SIG-M5 (cell line): ENCODE data around the gene STUM.
"Not testable (repeated sequence)": the region's sequence is repeated elsewhere in the genome, so short reads cannot be mapped to it uniquely, and the experiment has no call there.

ENCODE experiments used
- DNase-seq: peaks from one replicate; lab custom pipeline; 2025; lab: John Stamatoyannopoulos, UW

STUM gene

DNA sequence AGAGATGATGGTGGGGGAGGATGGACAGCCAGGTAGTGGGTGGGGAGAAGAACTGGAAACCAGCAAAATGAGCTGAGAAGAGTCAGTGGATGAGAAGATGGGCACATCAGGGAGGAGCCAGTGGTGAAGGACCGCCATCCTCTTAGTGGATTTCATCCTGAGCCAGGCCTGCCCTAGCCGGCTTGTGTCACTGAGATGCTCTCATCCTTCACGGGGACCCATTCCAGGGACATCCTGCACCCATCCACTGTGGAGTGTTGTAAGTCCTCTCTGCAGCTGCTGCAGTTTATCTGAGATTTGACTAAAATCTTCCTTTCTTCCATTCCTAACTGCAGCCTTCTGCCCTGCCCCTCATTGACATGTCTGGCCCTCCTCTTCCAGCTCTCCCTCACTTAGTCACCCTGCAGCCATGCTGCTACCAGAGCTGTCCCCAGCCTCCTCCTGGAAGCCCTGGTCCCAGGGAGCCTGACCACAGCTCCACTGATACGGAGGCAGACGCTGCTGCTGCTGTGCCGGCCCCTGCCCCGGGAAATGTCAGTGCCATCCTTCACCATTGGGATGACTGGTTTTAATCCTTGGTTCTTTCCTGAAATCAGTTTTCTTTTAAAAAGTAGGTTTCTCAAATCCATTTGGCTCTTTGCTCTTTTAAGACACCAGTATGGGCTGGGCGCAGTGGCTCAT, 33.2 kb downstream of the STUM start:
- DNase-seq: no peak

DNA sequence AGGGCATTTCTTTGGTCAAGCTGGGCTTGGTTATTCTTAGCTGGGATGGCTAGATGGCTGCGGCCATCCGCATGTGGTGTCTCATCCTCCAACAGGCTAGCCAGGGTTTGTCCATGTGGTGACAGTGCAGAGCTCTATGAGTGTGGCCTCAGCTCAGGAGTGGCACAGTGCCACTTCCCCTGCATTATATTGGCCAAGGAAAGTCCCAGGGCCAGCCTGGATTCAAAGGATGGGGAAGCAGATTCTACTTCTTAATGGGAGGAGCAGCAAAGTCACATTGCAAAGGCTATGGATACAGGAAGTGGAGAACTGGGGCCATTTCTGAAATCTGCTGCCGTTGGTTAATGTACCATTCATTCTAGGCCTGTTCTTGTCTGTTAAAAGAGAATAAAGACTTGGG, 34.4 kb downstream of the STUM start:
- DNase-seq: no peak

DNA sequence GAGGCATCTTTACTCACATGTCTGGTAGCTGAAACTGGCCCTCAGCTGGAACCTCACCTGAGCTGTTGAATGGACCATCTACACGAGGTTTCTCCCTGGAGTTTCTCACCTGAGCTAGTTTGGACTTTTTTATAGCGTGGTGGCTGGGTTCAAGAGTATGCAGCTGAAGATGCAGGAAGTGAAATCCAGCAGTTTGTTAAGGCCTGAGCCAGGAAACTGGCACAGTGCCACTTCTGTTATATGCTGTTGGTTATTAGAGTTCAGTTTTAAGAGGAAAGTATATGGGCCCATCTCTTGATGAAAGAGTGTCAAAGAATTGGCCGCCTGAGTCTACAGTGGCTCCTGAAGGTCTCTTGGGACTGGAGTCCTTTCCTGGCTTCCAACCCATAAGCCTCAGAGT, 35.6 kb downstream of the STUM start:
- no peak for DNase-seq

DNA sequence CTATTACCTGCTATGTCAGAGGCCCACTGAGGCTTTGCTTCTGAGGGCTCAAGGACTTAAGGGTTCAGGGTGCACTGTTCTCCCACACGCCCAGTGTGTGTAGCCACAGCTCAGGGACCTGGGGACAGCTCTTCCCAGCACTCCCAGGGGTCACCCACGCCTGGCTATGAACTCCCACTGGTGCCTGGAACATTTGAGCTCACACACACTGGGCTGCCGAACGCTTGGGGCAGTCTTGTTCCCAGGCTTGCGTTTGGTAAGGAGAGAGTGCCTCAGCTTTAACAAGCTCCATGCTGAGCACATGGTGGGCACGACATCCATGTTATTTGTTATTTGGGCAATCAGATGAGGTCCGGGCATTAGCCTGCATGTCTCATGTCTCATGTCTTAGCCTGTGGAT, 37.6 kb downstream of the STUM start:
- no peak for DNase-seq

- no peak for DNase-seq
Measured at GRCh38 chr1:226586650-226587422, 38.3 kb downstream of the STUM start.

DNA sequence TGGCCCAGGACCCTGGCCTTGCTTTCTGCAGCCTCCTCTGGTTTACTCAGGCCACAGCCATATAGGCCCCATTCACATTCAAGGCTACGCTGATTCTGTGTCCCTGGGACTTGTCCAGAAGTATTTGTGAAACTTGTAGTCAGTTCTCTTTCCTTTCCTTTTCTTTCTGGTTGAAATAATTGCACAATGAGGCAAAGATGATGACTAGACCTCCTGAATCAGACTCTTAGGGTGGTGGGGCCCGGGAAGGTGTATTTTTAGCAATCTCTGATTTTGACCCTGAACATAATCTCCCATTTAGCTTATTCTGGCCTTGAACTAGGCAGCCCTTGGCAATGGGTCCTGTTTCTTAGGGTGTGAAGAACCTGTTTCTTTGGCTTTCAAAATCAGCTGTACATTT, 39.9 kb downstream of the STUM start:
- no peak for DNase-seq

- no peak for DNase-seq
Measured at GRCh38 chr1:226589008-226589733, 40.6 kb downstream of the STUM start.

DNA sequence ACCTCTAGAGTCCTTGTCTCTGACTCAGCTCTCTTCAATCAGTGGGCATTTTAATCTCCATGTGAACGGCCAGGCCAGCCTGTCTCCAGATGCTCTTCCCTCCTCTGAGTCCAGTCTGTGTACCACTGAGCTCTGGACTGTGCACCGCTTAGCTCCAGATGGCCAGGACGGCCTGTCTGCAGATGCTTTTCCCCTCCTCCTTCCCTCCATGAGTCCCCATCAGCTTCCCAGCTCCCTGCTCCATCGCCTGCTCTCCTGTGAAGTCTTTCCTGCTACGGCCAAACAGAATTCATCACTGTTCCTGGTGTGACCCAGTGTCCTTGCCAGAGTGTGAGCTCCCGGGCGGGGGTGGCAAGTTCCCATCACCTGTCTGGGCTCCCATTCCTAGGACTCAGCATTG, 42.0 kb downstream of the STUM start:
- no peak for DNase-seq

- DNase-seq: no peak
Measured at GRCh38 chr1:226593541-226593940, 45.0 kb downstream of the STUM start.

GRCh38 chr1:226596531-226597165, 48.1 kb downstream of the STUM start:
- DNase-seq: no peak

DNA sequence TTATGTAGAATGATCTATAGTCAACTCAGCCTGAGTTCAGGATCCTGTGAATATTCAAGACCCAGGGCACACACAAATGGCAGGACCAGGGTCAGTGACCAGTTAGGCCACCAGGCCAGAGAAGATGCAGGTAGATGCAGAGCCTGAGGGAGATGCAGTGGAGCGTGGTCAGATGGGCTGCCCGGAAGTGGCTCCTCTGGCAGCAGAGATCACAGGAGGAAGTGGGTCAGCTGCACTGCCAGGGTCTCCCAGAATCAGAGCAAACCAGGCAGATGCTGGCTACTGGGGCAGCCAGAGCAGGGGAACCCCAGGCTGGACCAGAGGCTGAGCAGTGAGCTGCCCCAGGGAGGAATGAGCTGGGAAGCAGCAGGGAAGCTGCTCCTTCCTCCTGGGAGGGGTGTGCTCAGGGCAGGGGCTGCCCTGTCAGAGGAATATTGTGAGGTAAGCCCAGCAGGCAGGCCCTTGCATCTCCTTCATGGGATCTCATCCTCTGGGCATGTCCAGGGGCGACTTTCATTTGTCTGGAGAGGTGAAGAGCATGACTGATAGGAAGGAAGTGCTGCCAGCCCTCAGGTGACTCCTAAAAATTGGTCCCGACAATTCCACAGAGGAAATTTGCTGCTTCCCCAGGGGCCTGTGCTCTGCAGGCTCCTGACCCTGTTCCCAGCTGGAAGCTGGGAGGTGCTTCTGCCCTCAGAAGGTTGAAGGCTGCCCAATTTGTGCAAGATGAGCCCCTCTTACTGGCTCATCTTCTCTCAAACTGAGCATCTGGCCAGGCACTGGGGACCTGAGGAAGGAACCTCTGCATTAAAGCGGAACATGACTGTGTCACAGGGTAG, 49.3 kb downstream of the STUM start:
- DNase-seq: no peak

DNA sequence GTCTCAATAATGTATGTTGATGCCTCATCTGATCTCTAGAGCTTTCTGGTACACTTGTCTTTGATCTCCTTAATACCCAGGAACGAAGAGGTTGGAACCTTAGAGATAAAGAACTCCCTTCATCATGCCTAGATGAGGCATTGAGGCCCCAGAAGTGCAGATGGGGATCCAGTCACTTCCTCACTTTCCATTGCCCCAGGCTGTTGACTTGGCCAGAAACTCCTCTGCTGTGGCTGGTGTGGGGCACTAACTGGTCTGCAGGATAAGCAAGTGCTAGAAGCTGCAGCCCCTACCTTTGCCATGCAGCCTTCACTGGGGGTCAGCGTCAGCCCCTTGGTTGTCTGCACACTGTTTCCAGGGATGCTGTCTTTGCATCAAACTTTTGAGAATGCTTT, 49.9 kb downstream of the STUM start:
- DNase-seq: no peak

GRCh38 chr1:226598955-226599354, 50.4 kb downstream of the STUM start:
- not testable (repeated sequence) for DNase-seq

DNA sequence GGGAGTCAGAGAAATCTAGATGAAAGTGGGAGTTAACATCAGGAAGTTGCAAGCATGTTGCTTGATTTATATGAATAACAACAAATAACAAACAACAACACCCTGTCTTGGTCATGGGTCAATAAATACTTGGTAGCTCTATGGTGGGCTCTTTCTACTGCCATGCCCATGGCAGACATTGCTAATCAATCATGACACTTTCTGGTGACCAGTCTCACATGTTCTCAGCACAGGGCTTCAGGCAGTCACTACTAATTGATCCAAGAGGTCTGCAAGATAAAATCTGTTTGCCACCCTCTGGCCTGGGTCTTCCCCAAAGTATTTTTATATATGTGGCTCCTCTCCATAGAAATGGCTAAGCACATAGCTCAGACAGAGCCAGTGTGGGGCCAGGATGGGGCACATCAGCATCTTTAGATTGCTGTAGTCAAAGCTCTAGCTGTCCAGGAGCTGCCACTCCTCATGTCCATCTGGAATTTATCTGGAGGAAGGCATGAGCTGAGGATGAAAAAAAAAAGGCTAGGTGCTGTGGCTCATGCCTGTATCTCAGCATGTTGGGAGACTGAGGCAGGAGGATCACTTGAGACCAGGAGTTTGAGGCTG, 51.2 kb downstream of the STUM start:
- no peak for DNase-seq

- DNase-seq: no peak
Measured at GRCh38 chr1:226600254-226600653, 51.7 kb downstream of the STUM start.

GRCh38 chr1:226601456-226601855, 52.9 kb downstream of the STUM start:
- no peak for DNase-seq

DNA sequence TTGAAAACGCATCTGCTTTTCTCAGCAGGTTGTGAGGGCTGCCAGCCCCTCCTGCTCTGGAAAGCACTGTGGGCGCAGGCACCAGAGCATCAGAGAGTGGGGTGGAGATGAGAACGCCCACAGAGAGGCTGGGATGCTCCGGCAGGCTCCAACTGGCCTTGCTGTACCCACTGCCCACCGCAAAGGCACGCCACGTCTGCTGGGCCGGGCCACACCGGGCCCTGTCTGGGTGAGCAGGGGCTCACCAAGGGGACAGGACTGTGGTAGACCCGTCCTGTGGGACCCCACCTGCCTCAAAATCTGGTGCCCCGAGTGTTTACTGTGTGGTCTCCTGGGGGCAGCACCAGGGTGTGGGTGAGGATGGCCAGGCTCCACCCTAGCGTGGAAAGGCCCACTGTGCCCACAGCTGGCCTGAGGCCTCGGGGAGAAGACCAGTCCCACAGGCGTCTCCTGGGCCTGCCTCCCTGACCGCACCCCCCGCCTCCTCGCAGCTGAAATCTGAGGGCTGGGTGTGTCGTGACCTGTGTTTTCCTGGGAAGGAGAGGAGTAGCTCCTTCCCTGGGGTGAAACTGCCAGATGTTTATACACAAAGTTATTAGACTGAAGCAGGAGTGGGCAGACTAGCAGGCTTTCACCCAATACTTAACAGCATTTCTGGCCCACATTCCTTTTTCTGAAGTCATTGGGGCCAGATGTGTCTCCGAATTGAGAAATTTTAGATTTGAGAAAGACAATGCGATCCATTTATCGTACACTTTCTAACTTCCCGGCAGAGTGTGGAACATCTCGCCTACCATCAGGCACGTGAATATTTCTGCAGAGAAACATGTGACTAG, 53.8 kb downstream of the STUM start:
- DNase-seq: no peak

- no peak for DNase-seq
Measured at GRCh38 chr1:226603022-226603857, 54.7 kb downstream of the STUM start.

DNA sequence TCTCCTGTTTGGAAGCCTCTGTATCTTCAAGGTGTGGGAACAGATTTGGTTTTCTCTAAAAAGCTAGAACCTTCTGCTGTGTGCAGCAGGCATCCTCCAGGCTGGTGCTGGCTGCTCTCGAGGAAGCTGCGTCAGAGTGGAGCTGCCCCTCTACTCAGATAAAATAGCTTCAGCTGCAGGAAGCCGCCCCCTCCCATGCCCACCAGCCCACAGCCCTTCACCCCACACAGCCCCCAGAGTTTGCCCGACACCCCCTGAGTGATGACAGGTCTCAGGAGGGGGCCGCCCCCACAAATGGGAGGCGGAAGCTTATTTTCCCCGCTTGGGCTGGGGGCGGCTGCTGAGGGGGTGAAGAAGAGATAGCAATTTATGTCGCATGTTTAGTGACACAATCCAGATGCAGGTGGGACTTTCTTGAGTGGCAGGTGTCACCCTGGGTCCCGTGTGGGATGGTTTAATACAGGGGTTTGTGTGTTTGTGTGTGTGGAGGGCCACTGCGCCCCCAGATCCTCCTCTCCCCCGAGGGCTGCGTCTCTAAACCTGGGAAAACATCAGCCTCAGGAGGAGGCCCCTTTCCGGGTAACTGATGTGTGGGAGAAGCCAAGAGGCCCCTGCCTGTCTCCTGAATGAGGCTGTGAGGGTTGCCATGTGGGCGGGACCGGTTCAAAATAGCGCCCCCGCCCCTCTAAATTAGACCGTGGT, 55.4 kb downstream of the STUM start:
- DNase-seq: no peak
